NCI-H82 treated with DMSO at 0.1 percent for 48 hours (cell line): ENCODE results near the gene SPC24.
"Not testable (repeated sequence)": the region's sequence is repeated elsewhere in the genome, so short reads cannot be mapped to it uniquely, and the experiment has no call there.

Experiments used
- DNase-seq: peaks from one replicate; lab custom pipeline; 2025; ENCODE audit not compliant: unreplicated experiment; lab: John Stamatoyannopoulos, UW

SPC24 gene

DNA sequence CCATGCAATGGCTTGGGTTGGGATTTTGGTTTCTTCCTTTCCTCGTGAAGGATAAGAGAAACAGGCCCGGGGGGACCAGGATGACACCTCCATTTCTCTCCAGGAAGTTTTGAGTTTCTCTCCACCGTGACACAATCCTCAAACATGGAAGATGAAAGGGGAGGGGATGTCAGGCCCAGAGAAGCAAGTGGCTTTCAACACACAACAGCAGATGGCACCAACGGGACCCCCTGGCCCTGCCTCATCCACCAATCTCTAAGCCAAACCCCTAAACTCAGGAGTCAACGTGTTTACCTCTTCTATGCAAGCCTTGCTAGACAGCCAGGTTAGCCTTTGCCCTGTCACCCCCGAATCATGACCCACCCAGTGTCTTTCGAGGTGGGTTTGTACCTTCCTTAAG, 24.1 kb downstream of the SPC24 start:
- DNase-seq: no peak

DNA sequence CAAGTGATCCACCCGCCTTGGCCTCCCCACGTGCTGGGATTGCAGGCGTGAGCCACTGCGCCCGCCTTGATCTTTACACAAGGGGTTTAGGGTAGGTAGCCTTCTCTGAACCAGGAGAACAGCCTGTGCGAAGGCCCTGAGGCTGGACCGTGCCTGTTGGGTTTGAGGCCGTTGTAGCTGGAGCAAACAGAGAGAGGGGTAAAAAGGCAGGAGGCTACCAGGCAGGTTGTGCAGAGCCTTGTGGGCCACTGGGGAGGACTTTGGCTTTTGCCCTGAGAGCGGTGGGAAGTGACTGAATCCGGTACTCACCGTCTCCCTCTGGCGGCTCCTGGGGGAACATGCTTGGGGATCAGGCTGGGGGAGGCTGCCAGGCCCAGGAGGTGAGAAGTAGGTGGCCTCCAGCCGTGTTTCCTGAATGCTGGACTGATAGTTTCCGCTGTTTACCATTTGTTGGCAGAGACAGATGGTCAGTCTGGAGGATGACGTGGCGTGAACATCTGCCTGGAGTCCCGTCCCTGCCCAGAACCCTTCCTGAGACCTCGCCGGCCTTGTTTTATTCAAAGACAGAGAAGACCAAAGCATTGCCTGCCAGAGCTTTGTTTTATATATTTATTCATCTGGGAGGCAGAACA, 24.6 kb downstream of the SPC24 start:
- DNase-seq: peak; percentile 15

DNA sequence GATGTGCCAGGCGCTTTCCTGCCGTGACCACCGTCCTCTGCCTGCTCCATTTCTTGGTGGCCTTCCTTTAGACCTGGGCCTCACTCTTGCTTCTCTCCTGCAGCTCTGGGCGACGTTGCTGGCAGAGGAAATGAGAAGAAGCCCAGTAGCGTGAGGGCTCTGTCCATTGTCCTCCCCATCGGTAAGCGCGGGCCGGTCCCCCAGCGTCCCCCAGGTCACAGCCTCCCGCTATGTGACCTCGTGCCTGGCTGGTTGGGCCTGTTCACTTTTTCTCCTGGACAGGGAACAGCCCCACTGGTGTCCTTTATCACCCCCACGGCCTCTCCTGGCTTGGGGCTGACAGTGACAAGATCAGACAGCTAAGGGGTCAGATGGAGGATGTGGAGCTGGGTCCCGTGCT, 27.7 kb downstream of the SPC24 start:
- DNase-seq: no peak

DNA sequence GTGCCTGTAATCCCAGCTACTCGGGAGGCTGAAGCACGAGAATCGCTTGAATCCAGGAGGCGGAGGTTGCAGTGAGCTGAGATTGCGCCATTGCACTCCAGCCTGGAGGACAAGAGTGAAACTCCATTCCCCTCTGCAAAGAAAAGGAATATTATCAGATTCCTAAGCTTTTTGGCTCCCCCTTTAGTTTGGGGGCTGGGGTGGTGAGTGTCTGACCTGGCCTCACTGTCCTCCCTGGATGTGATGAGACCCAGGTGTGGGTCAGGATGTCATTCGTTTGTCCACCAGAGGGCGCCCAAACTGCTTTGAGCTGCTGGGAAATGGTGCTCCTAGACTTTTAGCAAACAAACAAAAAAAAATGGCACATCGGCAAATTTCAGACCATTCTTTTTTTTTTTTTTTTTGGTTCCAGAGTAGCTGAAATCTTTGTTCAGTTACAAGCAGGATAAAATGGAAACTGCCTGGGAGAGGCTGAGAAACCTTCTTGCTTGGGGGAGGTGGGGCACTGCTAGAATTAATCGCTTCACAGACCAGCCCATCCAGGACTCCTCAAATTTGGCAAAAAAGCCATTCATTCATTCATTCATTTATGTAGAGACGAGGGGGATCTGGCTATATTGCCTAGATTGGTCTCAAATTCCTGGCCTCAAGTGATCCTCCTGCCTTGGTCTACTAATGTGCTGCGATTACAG, 29.4 kb downstream of the SPC24 start:
- DNase-seq: no peak

GRCh38 chr19:11124157-11124556, 31.4 kb downstream of the SPC24 start:
- DNase-seq: not testable (repeated sequence)

GRCh38 chr19:11123114-11123513, 32.5 kb downstream of the SPC24 start:
- no peak for DNase-seq

DNA sequence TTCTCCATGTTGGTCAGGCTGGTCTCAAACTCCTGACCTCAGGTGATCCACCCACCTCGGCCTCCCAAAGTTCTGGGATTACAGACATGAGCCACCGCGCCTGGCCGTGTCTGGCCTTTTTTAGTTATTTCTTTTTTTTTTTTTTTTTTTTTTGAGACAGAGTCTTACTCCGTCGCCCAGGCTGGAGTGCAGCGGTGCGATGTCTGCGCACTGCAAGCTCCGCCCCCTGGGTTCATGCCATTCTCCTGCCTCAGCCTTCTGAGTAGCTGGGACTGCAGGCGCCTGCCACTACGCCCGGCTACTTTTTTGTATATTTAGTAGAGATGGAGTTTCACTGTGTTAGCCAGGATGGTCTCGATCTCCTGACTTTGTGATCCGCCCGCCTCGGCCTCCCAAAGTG, 33.6 kb downstream of the SPC24 start:
- not testable (repeated sequence) for DNase-seq

DNA sequence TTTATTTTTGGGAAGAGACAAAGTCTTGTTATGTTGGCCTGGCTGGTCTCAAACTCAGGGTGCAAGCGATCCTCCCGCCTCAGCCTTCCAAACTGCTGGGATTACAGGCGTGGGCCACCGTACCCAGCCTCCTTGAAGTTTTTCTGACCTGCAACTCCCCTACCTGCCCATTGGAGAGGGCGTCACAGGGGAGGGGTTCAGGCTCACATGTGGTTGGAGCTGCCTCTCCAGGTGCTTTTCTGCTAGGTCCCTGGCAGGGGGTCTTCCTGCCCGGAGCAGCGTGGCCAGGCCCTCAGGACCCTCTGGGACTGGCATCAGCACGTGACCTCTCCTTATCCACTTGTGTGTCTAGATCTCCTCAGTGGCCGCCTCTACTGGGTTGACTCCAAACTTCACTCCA, 39.1 kb downstream of the SPC24 start:
- no peak for DNase-seq

GRCh38 chr19:11115895-11116446, 39.6 kb downstream of the SPC24 start:
- no peak for DNase-seq

- DNase-seq: no peak
These were observed 40.5 kb downstream of the SPC24 start for GRCh38 chr19:11115042-11115441.

GRCh38 chr19:11113140-11113708, 42.4 kb downstream of the SPC24 start:
- DNase-seq: no peak

DNA sequence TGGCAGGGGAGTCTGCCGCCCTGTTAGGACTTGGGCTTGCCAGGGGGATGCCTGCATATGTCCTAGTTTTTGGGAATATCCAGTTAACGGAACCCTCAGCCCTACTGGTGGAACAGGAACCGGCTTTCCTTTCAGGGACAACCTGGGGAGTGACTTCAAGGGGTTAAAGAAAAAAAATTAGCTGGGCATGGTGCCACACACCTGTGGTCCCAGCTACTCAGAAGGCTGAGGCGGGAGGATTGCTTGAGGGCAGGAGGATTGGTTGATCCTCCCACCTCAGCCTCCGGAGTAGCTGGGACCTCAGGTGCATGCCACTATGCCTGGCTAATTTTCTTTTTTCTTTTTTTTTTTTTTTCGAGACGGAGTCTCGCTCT, 43.8 kb downstream of the SPC24 start:
- DNase-seq: no peak

DNA sequence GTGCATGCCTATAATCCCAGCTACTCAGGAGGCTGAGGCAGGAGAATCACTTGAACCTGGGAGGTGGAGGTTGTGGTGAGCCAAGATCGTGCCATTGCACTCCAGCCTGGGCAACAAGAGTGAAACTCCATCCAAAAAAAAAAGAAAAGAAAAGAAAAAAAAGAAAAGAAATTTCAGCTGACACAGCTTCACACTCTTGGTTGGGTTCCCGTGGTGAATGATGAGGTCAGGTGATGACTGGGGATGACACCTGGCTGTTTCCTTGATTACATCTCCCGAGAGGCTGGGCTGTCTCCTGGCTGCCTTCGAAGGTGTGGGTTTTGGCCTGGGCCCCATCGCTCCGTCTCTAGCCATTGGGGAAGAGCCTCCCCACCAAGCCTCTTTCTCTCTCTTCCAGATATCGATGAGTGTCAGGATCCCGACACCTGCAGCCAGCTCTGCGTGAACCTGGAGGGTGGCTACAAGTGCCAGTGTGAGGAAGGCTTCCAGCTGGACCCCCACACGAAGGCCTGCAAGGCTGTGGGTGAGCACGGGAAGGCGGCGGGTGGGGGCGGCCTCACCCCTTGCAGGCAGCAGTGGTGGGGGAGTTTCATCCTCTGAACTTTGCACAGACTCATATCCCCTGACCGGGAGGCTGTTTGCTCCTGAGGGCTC, 44.3 kb downstream of the SPC24 start:
- no peak for DNase-seq

DNA sequence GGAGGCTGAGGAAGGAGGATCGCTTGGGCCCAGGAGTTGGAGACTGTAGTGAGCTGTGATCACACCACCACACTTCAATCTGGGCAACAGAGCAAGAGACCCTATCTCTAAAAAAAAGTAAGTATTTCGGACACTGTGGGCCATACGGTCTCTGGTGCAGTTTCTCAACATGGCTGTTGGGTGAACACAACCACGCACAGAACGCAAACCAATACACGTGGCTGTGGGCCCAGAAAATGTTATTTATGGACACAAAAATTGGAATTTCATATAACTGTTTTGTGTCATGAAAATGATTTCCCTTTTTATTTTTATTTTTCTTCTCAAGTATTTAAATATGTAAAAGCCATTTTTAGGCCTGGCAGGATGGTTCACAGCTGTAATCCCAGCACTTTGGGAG, 46.8 kb downstream of the SPC24 start:
- DNase-seq: no peak

GRCh38 chr19:11106477-11106876, 49.1 kb downstream of the SPC24 start:
- no peak for DNase-seq

DNA sequence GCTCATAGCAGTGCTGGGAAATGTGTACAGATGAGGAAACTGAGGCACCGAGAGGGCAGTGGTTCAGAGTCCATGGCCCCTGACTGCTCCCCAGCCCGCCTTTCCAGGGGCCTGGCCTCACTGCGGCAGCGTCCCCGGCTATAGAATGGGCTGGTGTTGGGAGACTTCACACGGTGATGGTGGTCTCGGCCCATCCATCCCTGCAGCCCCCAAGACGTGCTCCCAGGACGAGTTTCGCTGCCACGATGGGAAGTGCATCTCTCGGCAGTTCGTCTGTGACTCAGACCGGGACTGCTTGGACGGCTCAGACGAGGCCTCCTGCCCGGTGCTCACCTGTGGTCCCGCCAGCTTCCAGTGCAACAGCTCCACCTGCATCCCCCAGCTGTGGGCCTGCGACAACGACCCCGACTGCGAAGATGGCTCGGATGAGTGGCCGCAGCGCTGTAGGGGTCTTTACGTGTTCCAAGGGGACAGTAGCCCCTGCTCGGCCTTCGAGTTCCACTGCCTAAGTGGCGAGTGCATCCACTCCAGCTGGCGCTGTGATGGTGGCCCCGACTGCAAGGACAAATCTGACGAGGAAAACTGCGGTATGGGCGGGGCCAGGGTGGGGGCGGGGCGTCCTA, 50.5 kb downstream of the SPC24 start:
- no peak for DNase-seq

- not testable (repeated sequence) for DNase-seq
These were observed 51.9 kb downstream of the SPC24 start for GRCh38 chr19:11103667-11104066.

GRCh38 chr19:11102944-11103343, 52.6 kb downstream of the SPC24 start:
- no peak for DNase-seq

DNA sequence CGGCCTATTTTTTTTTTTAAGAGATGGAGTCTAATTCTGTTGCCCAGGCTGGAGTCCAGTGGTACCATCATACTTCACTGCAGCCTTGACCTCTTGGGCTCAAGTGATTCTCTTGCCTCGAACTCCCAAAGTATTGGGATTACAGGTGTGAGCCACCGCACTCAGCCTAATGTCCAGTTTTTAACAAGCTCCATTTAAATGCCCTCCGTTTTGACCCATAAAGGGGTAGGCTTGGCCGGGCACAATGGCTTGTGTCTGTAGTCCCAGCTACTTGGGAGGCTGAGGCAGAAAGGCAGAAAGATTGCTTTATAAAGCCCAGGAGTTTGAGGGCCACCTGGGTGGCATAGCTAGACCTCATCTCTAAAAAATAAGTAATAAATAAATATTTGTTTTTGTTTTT, 54.5 kb downstream of the SPC24 start:
- DNase-seq: no peak

GRCh38 chr19:11100049-11100448, 55.5 kb downstream of the SPC24 start:
- DNase-seq: no peak

DNA sequence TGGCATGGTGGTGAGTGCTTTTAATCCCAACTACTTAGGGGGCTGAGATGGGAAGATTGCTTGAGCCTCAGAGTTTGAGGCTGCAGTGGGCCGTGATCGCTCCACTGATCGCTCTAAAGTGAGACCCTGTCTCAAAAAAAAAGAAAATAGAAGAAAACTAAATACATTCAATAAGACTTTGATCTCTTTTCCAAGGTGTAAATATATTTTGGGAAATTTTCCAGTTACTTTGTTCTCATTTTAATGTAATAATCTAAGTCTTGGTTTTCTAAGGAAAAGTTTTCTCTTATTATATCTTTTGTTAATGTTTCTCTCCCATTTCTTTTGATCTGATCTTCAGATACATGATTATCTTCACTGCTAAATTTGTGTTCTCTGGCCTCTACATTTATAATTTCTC, 56.7 kb downstream of the SPC24 start:
- no peak for DNase-seq
